AG04449 (cell line): ENCODE data around the gene CCNB1IP1.
"Not testable (repeated sequence)": the region's sequence is repeated elsewhere in the genome, so short reads cannot be mapped to it uniquely, and the experiment has no call there.

Experiments used
- CTCF ChIA-PET: fragments of 350-600 bp; formaldehyde crosslinking; extraction: SDS; loops from one replicate; lab custom pipeline; 2021; ENCODE audit warnings: antibody characterized with exemption; lab: Yijun Ruan, JAX
- POLR2A ChIA-PET: fragments of 400-600, 350-600 bp; formaldehyde crosslinking; extraction: SDS; loops from one replicate; lab custom pipeline; 2020; ENCODE audit warnings: antibody characterized with exemption, inconsistent platforms; lab: Yijun Ruan, JAX
- DNase-seq: peaks from one replicate; pipeline ENCODE4 v3.0.0-alpha.2; 2010; ENCODE audit warnings: low read depth, low spot score
- H3K4me3 ChIP-seq: 2 replicates; pipeline ENCODE4 v1.5.1; 2011; ENCODE audit warnings: low read depth, mild to moderate bottlenecking, control low read depth, low read length
- CTCF ChIP-seq: IDR thresholded peaks from one replicate; pipeline ENCODE4 v1.5.1; 2011; ENCODE audit warnings: mild to moderate bottlenecking, moderate library complexity, low read length, control low read depth, inconsistent platforms; ENCODE audit not compliant: insufficient read depth; ENCODE audit errors: missing control alignments

CCNB1IP1 gene

DNA sequence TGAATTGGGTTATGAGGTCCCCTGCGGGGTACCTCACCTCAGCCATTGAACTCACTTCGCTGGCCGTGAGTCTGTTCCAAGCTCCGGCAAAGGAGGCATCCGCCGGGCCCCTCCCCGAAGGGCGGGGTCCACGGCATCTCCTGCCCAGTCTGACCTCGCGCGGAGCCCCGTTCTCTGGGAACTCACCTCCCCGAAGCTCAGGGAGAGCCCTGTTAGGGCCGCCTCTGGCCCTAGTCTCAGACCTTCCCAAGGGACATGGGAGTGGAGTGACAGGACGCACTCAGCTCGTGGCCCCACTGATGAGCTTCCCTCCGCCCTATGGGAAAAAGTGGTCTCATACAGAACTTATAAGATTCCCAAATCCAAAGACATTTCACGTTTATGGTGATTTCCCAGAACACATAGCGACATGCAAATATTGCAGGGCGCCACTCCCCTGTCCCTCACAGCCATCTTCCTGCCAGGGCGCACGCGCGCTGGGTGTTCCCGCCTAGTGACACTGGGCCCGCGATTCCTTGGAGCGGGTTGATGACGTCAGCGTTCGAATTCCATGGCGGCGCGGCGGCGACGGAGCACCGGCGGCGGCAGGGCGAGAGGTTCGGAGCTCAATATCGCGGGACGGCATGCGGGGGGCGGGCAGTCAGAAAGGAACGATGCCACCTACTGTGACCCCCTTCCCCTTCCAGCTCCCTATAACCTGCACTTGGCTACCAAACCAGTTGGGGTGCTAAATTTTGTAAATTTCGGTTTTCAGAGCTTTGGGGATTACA lies 10.2 kb upstream of the CCNB1IP1 start, which contains the start of gene PARP2:
Gene PARP2 (plus strand): TSS at position 544 of the 770 bp plus-strand sequence. CDS start 7 bp downstream, at position 551.
- ChIA-PET POLR2A (interaction anchor here (0.5 to 2.1 kb wide), 16 partner anchors 9 to 1460 kb away, joined by 3 to 17 read pairs (median 6); partner anchors contain the start of genes APEX1, CCNB1IP1, OSGEP and PIP4P1), CTCF (interaction anchor here (0.7 to 7.1 kb wide), 5 partner anchors 13 to 270 kb away, joined by 3 to 90 read pairs (median 14); partner anchors contain the start of gene CCNB1IP1)
- peak within 1 kb of the TSS; percentile 88 for H3K4me3 ChIP-seq
- peak; percentile 98 for DNase-seq
- TF ChIP-seq CTCF = no peak

DNA sequence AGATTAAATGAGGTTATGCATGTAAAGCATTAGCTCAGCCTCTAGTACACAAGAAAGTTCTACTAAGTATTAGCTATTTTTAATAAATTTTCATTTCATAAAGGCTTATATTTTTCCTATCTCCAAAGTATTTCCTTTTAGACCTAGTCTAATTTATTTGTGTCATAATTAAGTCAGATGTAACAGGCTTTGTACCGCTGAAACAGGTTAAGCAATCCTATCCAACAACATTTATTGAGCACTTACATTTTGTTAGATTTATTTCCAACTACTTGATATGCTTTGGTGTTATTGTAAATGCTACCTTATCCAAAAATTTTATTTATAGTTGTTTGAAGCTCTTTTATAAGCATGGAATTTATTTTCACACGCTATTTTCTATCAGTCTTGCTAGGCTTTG lies 8.6 kb upstream of the CCNB1IP1 start:
- no peak for DNase-seq
- ChIA-PET CTCF (interaction anchor here (0.8 to 7.1 kb wide), 6 partner anchors 9 to 347 kb away, joined by 3 to 90 read pairs (median 4); partner anchors contain the start of genes ANG and CCNB1IP1), POLR2A (no interaction called here)
- H3K4me3 ChIP-seq = peak overlapping the region; percentile 74
- no peak for TF ChIP-seq CTCF

DNA sequence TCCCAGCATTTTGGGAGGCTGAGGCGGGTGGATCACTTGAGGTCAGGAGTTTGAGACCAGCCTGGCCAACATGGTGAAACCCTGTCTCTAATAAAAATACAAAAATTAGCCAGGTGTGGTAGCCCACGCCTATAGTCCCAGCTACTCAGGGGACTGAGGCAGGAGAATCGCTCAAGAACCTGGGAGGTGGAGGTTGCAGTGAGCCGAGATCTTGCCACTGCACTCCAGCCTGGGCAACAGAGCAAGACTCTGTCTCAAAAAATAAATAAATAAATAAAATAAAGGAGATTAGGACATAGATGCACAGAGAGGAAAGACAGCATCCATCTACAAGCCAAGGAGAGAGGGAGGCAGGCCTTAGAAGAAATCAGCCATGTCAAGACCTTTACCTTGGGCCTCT lies 8.0 kb upstream of the CCNB1IP1 start:
- CTCF ChIA-PET = interaction anchor here (0.7 to 7.1 kb wide), 5 partner anchors 11 to 268 kb away, joined by 3 to 90 read pairs (median 4); partner anchors contain the start of gene CCNB1IP1
- POLR2A ChIA-PET, DNase-seq, H3K4me3 ChIP-seq: not testable (repeated sequence)

- H3K4me3 ChIP-seq = no peak overlapping the region
- DNase-seq = no peak
- POLR2A ChIA-PET = interaction anchor here (0.7 to 2.4 kb wide), 2 partner anchors 9 to 75 kb away, joined by 7 to 17 read pairs; partner anchors contain the start of gene PARP2
- CTCF ChIA-PET = interaction anchor here (0.9 to 10.6 kb wide), 6 partner anchors 10 to 357 kb away, joined by 3 to 161 read pairs (median 35); partner anchors contain the start of genes PARP2, RNASE4 and TTC5
- TF ChIP-seq CTCF = no peak
These were observed 938 bp upstream of the CCNB1IP1 start for GRCh38 chr14:20334017-20334416.

DNA sequence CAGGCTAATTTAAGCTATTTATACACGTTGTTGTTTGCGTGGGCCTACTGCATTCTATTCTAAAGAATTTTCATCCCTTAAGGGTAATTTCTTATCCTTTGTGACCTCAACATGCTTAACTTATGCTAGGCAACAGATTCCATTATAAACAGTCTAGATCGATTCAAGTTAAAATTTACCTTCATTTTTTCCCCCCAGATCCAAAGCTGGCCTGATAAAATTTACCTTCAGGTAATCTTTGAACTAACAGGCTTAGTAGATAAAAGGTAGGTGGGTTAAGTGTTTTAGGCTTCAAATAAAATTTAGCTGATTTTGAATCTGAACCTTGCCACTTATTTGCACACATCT lies 389 bp upstream of the CCNB1IP1 start:
- peak overlapping the region; percentile 76 for H3K4me3 ChIP-seq
- POLR2A ChIA-PET = interaction anchor here (2.4 kb wide), 1 partner anchor 10 kb away, joined by 17 read pairs; the partner anchor contains the start of gene PARP2
- DNase-seq = no peak
- no peak for TF ChIP-seq CTCF
- CTCF ChIA-PET = interaction anchor here (0.9 to 10.6 kb wide), 6 partner anchors 10 to 357 kb away, joined by 3 to 161 read pairs (median 35); partner anchors contain the start of genes PARP2, RNASE4 and TTC5

DNA sequence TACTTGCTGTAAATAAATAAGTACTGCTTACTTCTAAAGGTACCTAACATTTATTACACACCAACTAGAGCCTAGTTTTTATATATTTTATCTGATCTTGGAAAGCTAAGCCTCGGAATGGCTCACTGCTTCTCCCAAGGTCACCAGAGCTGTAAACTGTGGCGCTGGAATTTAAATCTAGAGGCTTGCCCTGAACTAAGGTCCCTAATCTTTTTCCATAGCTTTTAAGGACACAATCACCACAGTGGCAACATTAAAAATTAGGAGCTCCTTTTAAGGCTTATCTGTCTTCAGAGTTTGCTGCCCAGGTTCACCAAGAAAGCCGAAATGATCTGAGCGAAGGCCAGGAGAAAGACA lies 670 bp downstream of the CCNB1IP1 start:
- ChIA-PET POLR2A (interaction anchor here (2.4 kb wide), 1 partner anchor 11 kb away, joined by 17 read pairs; the partner anchor contains the start of gene PARP2), CTCF (interaction anchor here (1.5 to 10.6 kb wide), 6 partner anchors 11 to 276 kb away, joined by 5 to 161 read pairs (median 35); partner anchors contain the start of genes PARP2 and TTC5)

More for the DNA sequence above, 670 bp downstream of the CCNB1IP1 start:
- DNase-seq = no peak
- peak overlapping the region; percentile 76 for H3K4me3 ChIP-seq
- TF ChIP-seq CTCF = no peak
